Keratinocyte (primary cell): ENCODE measurements around the gene CCN2.

Experiments used
- EZH2 ChIP-seq: IDR thresholded peaks from one replicate; pipeline ENCODE4 v1.6.1; 2012; ENCODE audit warnings: inconsistent platforms, mild to moderate bottlenecking, low read length, moderate library complexity
- TF ChIP-seq, protein P1 (sequence below), 3 experiments: IDR thresholded peaks in 1 of 3; conservative IDR thresholded peaks in 1 of 3; optimal IDR thresholded peaks in 1 of 3; 2 replicates in 2 of 3; 3 replicates in 1 of 3; pipeline versions ENCODE3 to v1.5.1; 2011; ENCODE audit warnings: low read length in 3 of 3, mild to moderate bottlenecking in 3 of 3, moderate library complexity in 2 of 3, control low read depth in 1 of 3, inconsistent platforms in 1 of 3; ENCODE audit not compliant: insufficient read depth in 2 of 3; ENCODE audit errors: extremely low read depth in 1 of 3

DNA sequence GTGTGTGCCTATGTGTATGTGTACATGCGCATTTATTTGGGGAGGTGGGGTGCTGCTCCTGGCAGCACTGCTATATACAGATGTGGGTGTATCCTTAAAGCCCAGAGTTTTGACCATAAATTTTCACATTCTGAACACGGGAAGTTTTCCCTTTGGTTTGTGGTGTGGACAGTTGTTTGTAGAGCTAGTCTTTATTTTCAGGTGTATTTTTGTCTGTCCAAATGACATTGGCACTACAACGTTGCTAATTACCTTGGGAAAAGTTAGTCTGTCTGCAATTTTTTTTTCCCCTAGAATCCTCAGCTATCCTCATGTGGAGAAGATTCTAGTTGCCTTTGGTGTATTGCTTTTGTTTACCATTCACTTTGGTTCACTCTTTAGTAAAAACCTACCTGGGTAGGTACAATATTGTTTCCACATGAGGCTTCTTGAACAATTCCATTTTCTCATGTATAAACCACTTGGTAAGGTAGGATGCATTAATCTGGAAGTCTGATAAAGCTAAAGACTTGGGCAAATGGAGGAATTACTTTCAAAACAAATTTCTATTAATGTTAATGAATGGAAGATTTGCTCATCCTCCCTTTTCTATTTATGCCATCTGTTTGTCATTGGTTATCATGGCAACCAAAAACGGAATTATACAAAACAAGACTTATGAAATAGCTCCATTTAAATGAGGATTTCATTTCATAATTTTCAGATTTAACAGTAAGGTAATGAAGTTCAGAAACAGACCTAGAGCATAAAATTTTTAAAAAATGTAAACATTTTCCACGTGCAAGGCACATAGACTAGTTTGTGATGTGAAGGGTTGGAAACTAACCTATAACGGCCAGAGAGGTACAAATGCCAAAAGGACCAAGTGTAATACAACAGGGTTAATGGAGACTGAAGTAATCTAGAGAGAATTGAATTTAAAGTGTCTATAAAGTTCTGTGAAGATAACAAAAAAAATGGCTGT lies 3.9 kb downstream of the CCN2 start:
- TF ChIP-seq, protein P1, sequence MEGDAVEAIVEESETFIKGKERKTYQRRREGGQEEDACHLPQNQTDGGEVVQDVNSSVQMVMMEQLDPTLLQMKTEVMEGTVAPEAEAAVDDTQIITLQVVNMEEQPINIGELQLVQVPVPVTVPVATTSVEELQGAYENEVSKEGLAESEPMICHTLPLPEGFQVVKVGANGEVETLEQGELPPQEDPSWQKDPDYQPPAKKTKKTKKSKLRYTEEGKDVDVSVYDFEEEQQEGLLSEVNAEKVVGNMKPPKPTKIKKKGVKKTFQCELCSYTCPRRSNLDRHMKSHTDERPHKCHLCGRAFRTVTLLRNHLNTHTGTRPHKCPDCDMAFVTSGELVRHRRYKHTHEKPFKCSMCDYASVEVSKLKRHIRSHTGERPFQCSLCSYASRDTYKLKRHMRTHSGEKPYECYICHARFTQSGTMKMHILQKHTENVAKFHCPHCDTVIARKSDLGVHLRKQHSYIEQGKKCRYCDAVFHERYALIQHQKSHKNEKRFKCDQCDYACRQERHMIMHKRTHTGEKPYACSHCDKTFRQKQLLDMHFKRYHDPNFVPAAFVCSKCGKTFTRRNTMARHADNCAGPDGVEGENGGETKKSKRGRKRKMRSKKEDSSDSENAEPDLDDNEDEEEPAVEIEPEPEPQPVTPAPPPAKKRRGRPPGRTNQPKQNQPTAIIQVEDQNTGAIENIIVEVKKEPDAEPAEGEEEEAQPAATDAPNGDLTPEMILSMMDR (optimal IDR thresholded peaks at IDR 0.05 in 1 of 3, IDR thresholded peaks at IDR 0.05 in 1 of 3, conservative IDR thresholded peaks at IDR 0.05 in 1 of 3; ENCODE audit: extremely low read depth in 1 of 3, insufficient read depth in 2 of 3, low read length in 3 of 3), result no peak
- no peak for TF ChIP-seq EZH2
